SH-SY5Y (cell line): ENCODE measurements around the gene ADAMTS2.

ENCODE experiments used
- GATA2 ChIP-seq: IDR thresholded peaks from 2 replicates; pipeline ENCODE4 v1.6.1; 2011; ENCODE audit warnings: mild to moderate bottlenecking, low read depth, low read length
- GATA3 ChIP-seq: IDR thresholded peaks from 2 replicates; pipeline ENCODE4 v1.6.1; 2011; ENCODE audit warnings: low read depth, mild to moderate bottlenecking, low read length, moderate library complexity

ADAMTS2 gene

GRCh38 chr5:179328291-179328690 lies 17.0 kb downstream of the ADAMTS2 start:
- TF ChIP-seq GATA3, result no peak

- TF ChIP-seq GATA3 (no peak), GATA2 (no peak)
Observed at GRCh38 chr5:179327021-179327735, 18.1 kb downstream of the ADAMTS2 start.

GRCh38 chr5:179326122-179326927 lies 18.9 kb downstream of the ADAMTS2 start:
- no peak for TF ChIP-seq GATA3
- no peak for TF ChIP-seq GATA2

GRCh38 chr5:179325296-179326031 lies 19.8 kb downstream of the ADAMTS2 start:
- no peak for TF ChIP-seq GATA3
- TF ChIP-seq GATA2, result no peak

GRCh38 chr5:179324760-179325295 lies 20.4 kb downstream of the ADAMTS2 start:
- no peak for TF ChIP-seq GATA2
- no peak for TF ChIP-seq GATA3

GRCh38 chr5:179323026-179323870 lies 22.0 kb downstream of the ADAMTS2 start:
- TF ChIP-seq GATA3 (no peak), GATA2 (no peak)

- no peak for TF ChIP-seq GATA2
- no peak for TF ChIP-seq GATA3
Observed at GRCh38 chr5:179322071-179323025, 22.9 kb downstream of the ADAMTS2 start.

- no peak for TF ChIP-seq GATA2
Observed at GRCh38 chr5:179321206-179321987, 23.9 kb downstream of the ADAMTS2 start.

- no peak for TF ChIP-seq GATA3
- TF ChIP-seq GATA2, result no peak
Observed at GRCh38 chr5:179319741-179320281, 25.4 kb downstream of the ADAMTS2 start.

GRCh38 chr5:179319123-179319522 lies 26.1 kb downstream of the ADAMTS2 start:
- TF ChIP-seq GATA2 (no peak), GATA3 (no peak)

GRCh38 chr5:179318221-179318955 lies 26.9 kb downstream of the ADAMTS2 start:
- TF ChIP-seq GATA2, result no peak
- no peak for TF ChIP-seq GATA3
